Tongue (tissue), 2 donors: ENCODE data around the gene YPEL3. TPM values are rescaled to one million over a fixed set of nuclear protein-coding genes. Genes with fewer than 3 reads are reported as not detected.
"Not testable (repeated sequence)": the region's sequence is repeated elsewhere in the genome, so short reads cannot be mapped to it uniquely, and the experiment has no call there.

Experiments
- DNase-seq: peaks from one replicate; pipeline ENCODE4 v3.0.0-alpha.2; 2015
- total RNA-seq: library from RNA; depleted of rRNA; stranded (reverse); fragments of >200 nt; gene quantifications from one replicate; pipeline ENCODE4 v1.2.3, GENCODE V29; 2014

YPEL3 gene
- total RNA-seq: 10.4 TPM

- peak; percentile 95 for DNase-seq
Measured at GRCh38 chr16:30096105-30096861, at the start of gene YPEL3. Gene YPEL3 (minus strand): TSS chr16:30096213. CDS start chr16:30095482, 731 bp downstream.

GRCh38 chr16:30145657-30146056 lies 49.6 kb upstream of the YPEL3 start:
- no peak for DNase-seq

- no peak for DNase-seq
Measured at GRCh38 chr16:30144917-30145316, 48.9 kb upstream of the YPEL3 start.

GRCh38 chr16:30144017-30144416 lies 48.0 kb upstream of the YPEL3 start:
- DNase-seq: no peak

GRCh38 chr16:30143347-30143702 lies 47.3 kb upstream of the YPEL3 start:
- no peak for DNase-seq

- DNase-seq: no peak
Measured at GRCh38 chr16:30142672-30143346, 46.8 kb upstream of the YPEL3 start.

GRCh38 chr16:30141750-30142149 lies 45.7 kb upstream of the YPEL3 start:
- no peak for DNase-seq

- no peak for DNase-seq
Measured at GRCh38 chr16:30139583-30140481, 43.8 kb upstream of the YPEL3 start.

- no peak for DNase-seq
Measured at GRCh38 chr16:30137897-30138296, 41.9 kb upstream of the YPEL3 start.

- DNase-seq: no peak
Measured at GRCh38 chr16:30136971-30137605, 41.1 kb upstream of the YPEL3 start.

GRCh38 chr16:30132591-30132990 lies 36.6 kb upstream of the YPEL3 start:
- DNase-seq: no peak

GRCh38 chr16:30131869-30132475 lies 36.0 kb upstream of the YPEL3 start:
- peak; percentile 77 for DNase-seq

- no peak for DNase-seq
Measured at GRCh38 chr16:30127993-30128392, 32.0 kb upstream of the YPEL3 start.

- not testable (repeated sequence) for DNase-seq
Measured at GRCh38 chr16:30125690-30126089, 29.7 kb upstream of the YPEL3 start.

- DNase-seq: no peak
Measured at GRCh38 chr16:30124985-30125379, 29.0 kb upstream of the YPEL3 start.

GRCh38 chr16:30122604-30123160 lies 26.7 kb upstream of the YPEL3 start:
- DNase-seq: no peak

- peak; percentile 44 for DNase-seq
Measured at GRCh38 chr16:30121741-30122571, 25.9 kb upstream of the YPEL3 start.

GRCh38 chr16:30120340-30121105 lies 24.5 kb upstream of the YPEL3 start:
- DNase-seq: no peak

GRCh38 chr16:30119428-30119827 lies 23.4 kb upstream of the YPEL3 start:
- no peak for DNase-seq

GRCh38 chr16:30117768-30118167 lies 21.8 kb upstream of the YPEL3 start:
- no peak for DNase-seq
